ENCODE results near the gene PNPLA6. TPM values are rescaled to one million over a fixed set of nuclear protein-coding genes. Genes with fewer than 3 reads are reported as not detected.

Gene PNPLA6
- total RNA-seq, 4 donors from 2014 or later: 181 to 296 (median 234) TPM

- no peak for DNase-seq
- Histone ChIP-seq H3K27me3 (no peaks in the 10 kb centered on the region), H3K4me1 (no peaks in the 10 kb centered on the region), H3K4me3 (no peak overlapping the region), H3K9me3 (no peaks in the 10 kb centered on the region), H3K36me3 (peaks cover 0 to 51% (median 4%) of the 10 kb centered on the region in 3 donors), H3K27ac (no peak overlapping the region)
- no peak for TF ChIP-seq POLR2A (IDR thresholded peaks at IDR 0.05)
- TF ChIP-seq, protein P1, sequence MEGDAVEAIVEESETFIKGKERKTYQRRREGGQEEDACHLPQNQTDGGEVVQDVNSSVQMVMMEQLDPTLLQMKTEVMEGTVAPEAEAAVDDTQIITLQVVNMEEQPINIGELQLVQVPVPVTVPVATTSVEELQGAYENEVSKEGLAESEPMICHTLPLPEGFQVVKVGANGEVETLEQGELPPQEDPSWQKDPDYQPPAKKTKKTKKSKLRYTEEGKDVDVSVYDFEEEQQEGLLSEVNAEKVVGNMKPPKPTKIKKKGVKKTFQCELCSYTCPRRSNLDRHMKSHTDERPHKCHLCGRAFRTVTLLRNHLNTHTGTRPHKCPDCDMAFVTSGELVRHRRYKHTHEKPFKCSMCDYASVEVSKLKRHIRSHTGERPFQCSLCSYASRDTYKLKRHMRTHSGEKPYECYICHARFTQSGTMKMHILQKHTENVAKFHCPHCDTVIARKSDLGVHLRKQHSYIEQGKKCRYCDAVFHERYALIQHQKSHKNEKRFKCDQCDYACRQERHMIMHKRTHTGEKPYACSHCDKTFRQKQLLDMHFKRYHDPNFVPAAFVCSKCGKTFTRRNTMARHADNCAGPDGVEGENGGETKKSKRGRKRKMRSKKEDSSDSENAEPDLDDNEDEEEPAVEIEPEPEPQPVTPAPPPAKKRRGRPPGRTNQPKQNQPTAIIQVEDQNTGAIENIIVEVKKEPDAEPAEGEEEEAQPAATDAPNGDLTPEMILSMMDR (IDR thresholded peaks at IDR 0.05): no peak
Measured at GRCh38 chr19:7561325-7561724, 25.8 kb downstream of the PNPLA6 start.

DNA sequence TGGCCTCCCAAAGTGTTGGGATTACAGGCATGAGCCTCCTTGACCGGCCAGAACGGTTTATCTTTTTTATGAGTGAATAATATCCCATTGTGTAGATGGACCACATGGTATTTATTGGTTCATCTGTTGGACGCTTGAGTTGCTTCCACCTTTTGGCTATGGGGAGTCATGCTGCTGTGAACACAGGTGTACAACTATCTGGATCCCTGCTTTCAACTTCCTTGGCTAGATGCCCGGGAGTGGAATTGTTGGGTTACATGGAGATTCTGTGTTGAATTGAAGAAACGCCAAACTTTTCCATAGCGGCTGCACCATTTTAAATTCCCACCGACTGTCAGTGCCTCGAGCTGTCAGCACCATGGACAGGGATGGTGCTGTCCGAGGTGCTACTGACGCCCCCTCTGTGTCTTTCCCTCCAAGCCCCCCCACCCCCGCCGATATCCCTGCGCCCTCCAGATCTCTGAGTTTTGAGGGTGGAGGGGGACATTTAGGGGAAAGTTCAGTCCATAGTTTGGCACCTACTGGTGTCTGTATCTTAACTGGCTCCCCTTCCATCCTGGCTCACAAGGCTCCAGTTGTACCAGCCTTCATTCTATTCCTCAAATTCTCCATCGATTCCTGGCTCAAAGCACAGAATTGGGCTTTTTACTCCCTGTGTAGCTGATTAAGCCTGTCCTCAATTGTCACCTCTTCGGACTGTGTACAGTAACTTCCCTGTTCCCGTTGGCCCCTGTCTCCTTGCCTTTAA is 27.3 kb downstream of the PNPLA6 start:
- Histone ChIP-seq H3K27ac (no peak overlapping the region), H3K4me1 (no peaks in the 10 kb centered on the region), H3K9me3 (no peaks in the 10 kb centered on the region), H3K36me3 (peaks cover 0 to 36% (median 3%) of the 10 kb centered on the region in 3 donors), H3K27me3 (no peaks in the 10 kb centered on the region), H3K4me3 (no peak overlapping the region)
- no peak for DNase-seq
- TF ChIP-seq POLR2A (IDR thresholded peaks at IDR 0.05): no peak
- TF ChIP-seq, protein P1 (IDR thresholded peaks at IDR 0.05): no peak

- Histone ChIP-seq H3K36me3 (peaks cover 0 to 16% (median 0%) of the 10 kb centered on the region in 3 donors), H3K4me3 (no peak overlapping the region), H3K9me3 (no peaks in the 10 kb centered on the region), H3K27me3 (no peaks in the 10 kb centered on the region), H3K4me1 (no peaks in the 10 kb centered on the region), H3K27ac (no peak overlapping the region)
- TF ChIP-seq, protein P1 (IDR thresholded peaks at IDR 0.05): no peak
- TF ChIP-seq POLR2A (IDR thresholded peaks at IDR 0.05): no peak
- DNase-seq: no peak
Measured at GRCh38 chr19:7564866-7565265, 29.3 kb downstream of the PNPLA6 start.

DNA sequence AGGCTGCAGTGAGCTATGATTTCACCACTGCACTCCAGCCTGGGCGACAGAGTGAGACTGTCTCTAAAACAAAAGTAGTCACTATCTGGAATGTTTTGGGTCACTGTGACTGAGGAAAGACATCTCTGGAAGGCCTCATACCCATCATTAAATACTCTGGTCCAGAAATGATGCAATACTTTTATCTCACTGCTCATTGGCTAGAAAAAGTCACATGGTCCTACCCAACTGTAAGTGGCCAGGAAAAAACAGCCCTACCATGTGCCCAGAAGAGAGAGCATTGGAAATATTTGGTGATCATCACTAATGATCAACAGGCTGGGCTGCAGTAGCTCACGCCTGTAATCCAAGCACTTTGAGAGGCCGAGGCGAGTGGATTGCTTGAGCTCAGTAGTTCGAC is 29.8 kb downstream of the PNPLA6 start:
- H3K4me3 ChIP-seq: no peak overlapping the region
- H3K27ac ChIP-seq: no peak overlapping the region
- H3K27me3 ChIP-seq: no peaks in the 10 kb centered on the region
- no peak for DNase-seq
- H3K9me3 ChIP-seq: no peaks in the 10 kb centered on the region
- H3K36me3 ChIP-seq: peaks cover 0 to 13% (median 0%) of the 10 kb centered on the region in 3 donors
- no peak for TF ChIP-seq POLR2A (IDR thresholded peaks at IDR 0.05)
- TF ChIP-seq, protein P1 (IDR thresholded peaks at IDR 0.05): no peak
- no peaks in the 10 kb centered on the region for H3K4me1 ChIP-seq

GRCh38 chr19:7570761-7571160 is 35.2 kb downstream of the PNPLA6 start:
- Histone ChIP-seq H3K9me3 (no peaks in the 10 kb centered on the region), H3K27me3 (no peaks in the 10 kb centered on the region), H3K27ac (no peak overlapping the region), H3K4me3 (no peak overlapping the region), H3K4me1 (no peaks in the 10 kb centered on the region), H3K36me3 (no peaks in the 10 kb centered on the region)
- no peak for DNase-seq
- TF ChIP-seq, protein P1 (IDR thresholded peaks at IDR 0.05): no peak
- TF ChIP-seq POLR2A (IDR thresholded peaks at IDR 0.05): no peak
